ENCODE data around the gene PEX10.
"Not testable (repeated sequence)": the region's sequence is repeated elsewhere in the genome, so short reads cannot be mapped to it uniquely, and the experiment has no call there.

PEX10 gene

GRCh38 chr1:2440346-2440745 lies 28.0 kb upstream of the PEX10 start:
- H3K27me3 ChIP-seq (ENCODE audit: control insufficient read depth, insufficient read depth, low read length), result peaks cover 32% of the 10 kb centered on the region
- not testable (repeated sequence) for H3K4me1 ChIP-seq (ENCODE audit: control insufficient read depth, insufficient read depth, low read length); H3K9ac ChIP-seq (ENCODE audit: low read length); H3K4me3 ChIP-seq (ENCODE audit: low read length); H3K9me3 ChIP-seq (ENCODE audit: control insufficient read depth, low read length); H3K36me3 ChIP-seq (ENCODE audit: control insufficient read depth, insufficient read depth, low read length)

GRCh38 chr1:2439369-2439768 lies 27.0 kb upstream of the PEX10 start:
- no peak overlapping the region for H3K4me3 ChIP-seq (ENCODE audit: low read length)
- H3K27me3 ChIP-seq (ENCODE audit: control insufficient read depth, insufficient read depth, low read length), result peaks cover 23% of the 10 kb centered on the region
- no peaks in the 10 kb centered on the region for H3K4me1 ChIP-seq (ENCODE audit: control insufficient read depth, insufficient read depth, low read length)
- H3K9ac ChIP-seq (ENCODE audit: low read length), result no peak overlapping the region
- no peaks in the 10 kb centered on the region for H3K36me3 ChIP-seq (ENCODE audit: control insufficient read depth, insufficient read depth, low read length)
- H3K9me3 ChIP-seq (ENCODE audit: control insufficient read depth, low read length), result no peaks in the 10 kb centered on the region

- H3K27me3 ChIP-seq (ENCODE audit: control insufficient read depth, insufficient read depth, low read length), result peaks cover 17% of the 10 kb centered on the region
- H3K4me1 ChIP-seq (ENCODE audit: control insufficient read depth, insufficient read depth, low read length), result no peaks in the 10 kb centered on the region
- H3K4me3 ChIP-seq (ENCODE audit: low read length), result no peak overlapping the region
- H3K9me3 ChIP-seq (ENCODE audit: control insufficient read depth, low read length), result no peaks in the 10 kb centered on the region
- H3K9ac ChIP-seq (ENCODE audit: low read length), result no peak overlapping the region
- no peaks in the 10 kb centered on the region for H3K36me3 ChIP-seq (ENCODE audit: control insufficient read depth, insufficient read depth, low read length)
These were observed 26.3 kb upstream of the PEX10 start for GRCh38 chr1:2438641-2439040.

GRCh38 chr1:2438038-2438437 lies 25.7 kb upstream of the PEX10 start:
- Histone ChIP-seq H3K27me3 (ENCODE audit: control insufficient read depth, insufficient read depth, low read length) (peaks cover 16% of the 10 kb centered on the region), H3K9me3 (ENCODE audit: control insufficient read depth, low read length) (no peaks in the 10 kb centered on the region), H3K9ac (ENCODE audit: low read length) (no peak overlapping the region), H3K4me1 (ENCODE audit: control insufficient read depth, insufficient read depth, low read length) (no peaks in the 10 kb centered on the region), H3K4me3 (ENCODE audit: low read length) (no peak overlapping the region), H3K36me3 (ENCODE audit: control insufficient read depth, insufficient read depth, low read length) (no peaks in the 10 kb centered on the region)

GRCh38 chr1:2437617-2438016 lies 25.3 kb upstream of the PEX10 start:
- Histone ChIP-seq H3K9me3 (ENCODE audit: control insufficient read depth, low read length) (no peaks in the 10 kb centered on the region), H3K36me3 (ENCODE audit: control insufficient read depth, insufficient read depth, low read length) (no peaks in the 10 kb centered on the region), H3K4me1 (ENCODE audit: control insufficient read depth, insufficient read depth, low read length) (no peaks in the 10 kb centered on the region), H3K4me3 (ENCODE audit: low read length) (no peak overlapping the region), H3K27me3 (ENCODE audit: control insufficient read depth, insufficient read depth, low read length) (peaks cover 11% of the 10 kb centered on the region), H3K9ac (ENCODE audit: low read length) (no peak overlapping the region)

- Histone ChIP-seq H3K9ac (ENCODE audit: low read length) (no peak overlapping the region), H3K36me3 (ENCODE audit: control insufficient read depth, insufficient read depth, low read length) (no peaks in the 10 kb centered on the region), H3K4me3 (ENCODE audit: low read length) (no peak overlapping the region), H3K27me3 (ENCODE audit: control insufficient read depth, insufficient read depth, low read length) (peaks cover 5% of the 10 kb centered on the region), H3K9me3 (ENCODE audit: control insufficient read depth, low read length) (no peaks in the 10 kb centered on the region), H3K4me1 (ENCODE audit: control insufficient read depth, insufficient read depth, low read length) (no peaks in the 10 kb centered on the region)
These were observed 24.5 kb upstream of the PEX10 start for GRCh38 chr1:2436876-2437275.

- Histone ChIP-seq H3K9ac (ENCODE audit: low read length) (no peak overlapping the region), H3K4me3 (ENCODE audit: low read length) (no peak overlapping the region), H3K27me3 (ENCODE audit: control insufficient read depth, insufficient read depth, low read length) (peaks cover 6% of the 10 kb centered on the region), H3K36me3 (ENCODE audit: control insufficient read depth, insufficient read depth, low read length) (no peaks in the 10 kb centered on the region), H3K9me3 (ENCODE audit: control insufficient read depth, low read length) (no peaks in the 10 kb centered on the region), H3K4me1 (ENCODE audit: control insufficient read depth, insufficient read depth, low read length) (no peaks in the 10 kb centered on the region)
These were observed 23.5 kb upstream of the PEX10 start for GRCh38 chr1:2435746-2436355.

GRCh38 chr1:2435091-2435490 lies 22.7 kb upstream of the PEX10 start:
- Histone ChIP-seq H3K9me3 (ENCODE audit: control insufficient read depth, low read length) (no peaks in the 10 kb centered on the region), H3K4me1 (ENCODE audit: control insufficient read depth, insufficient read depth, low read length) (no peaks in the 10 kb centered on the region), H3K36me3 (ENCODE audit: control insufficient read depth, insufficient read depth, low read length) (no peaks in the 10 kb centered on the region), H3K27me3 (ENCODE audit: control insufficient read depth, insufficient read depth, low read length) (peaks cover 6% of the 10 kb centered on the region), H3K9ac (ENCODE audit: low read length) (no peak overlapping the region), H3K4me3 (ENCODE audit: low read length) (no peak overlapping the region)

- Histone ChIP-seq H3K4me3 (ENCODE audit: low read length) (no peak overlapping the region), H3K4me1 (ENCODE audit: control insufficient read depth, insufficient read depth, low read length) (no peaks in the 10 kb centered on the region), H3K9me3 (ENCODE audit: control insufficient read depth, low read length) (no peaks in the 10 kb centered on the region), H3K36me3 (ENCODE audit: control insufficient read depth, insufficient read depth, low read length) (no peaks in the 10 kb centered on the region), H3K9ac (ENCODE audit: low read length) (no peak overlapping the region), H3K27me3 (ENCODE audit: control insufficient read depth, insufficient read depth, low read length) (peaks cover 6% of the 10 kb centered on the region)
These were observed 21.7 kb upstream of the PEX10 start for GRCh38 chr1:2433936-2434655.

GRCh38 chr1:2433196-2433595 lies 20.8 kb upstream of the PEX10 start:
- Histone ChIP-seq H3K4me3 (ENCODE audit: low read length) (no peak overlapping the region), H3K9me3 (ENCODE audit: control insufficient read depth, low read length) (no peaks in the 10 kb centered on the region), H3K36me3 (ENCODE audit: control insufficient read depth, insufficient read depth, low read length) (no peaks in the 10 kb centered on the region), H3K27me3 (ENCODE audit: control insufficient read depth, insufficient read depth, low read length) (peaks cover 6% of the 10 kb centered on the region), H3K9ac (ENCODE audit: low read length) (no peak overlapping the region), H3K4me1 (ENCODE audit: control insufficient read depth, insufficient read depth, low read length) (no peaks in the 10 kb centered on the region)

GRCh38 chr1:2432441-2432844 lies 20.1 kb upstream of the PEX10 start:
- no peaks in the 10 kb centered on the region for H3K9me3 ChIP-seq (ENCODE audit: control insufficient read depth, low read length)
- no peak overlapping the region for H3K4me3 ChIP-seq (ENCODE audit: low read length)
- peaks cover 6% of the 10 kb centered on the region for H3K27me3 ChIP-seq (ENCODE audit: control insufficient read depth, insufficient read depth, low read length)
- no peak overlapping the region for H3K9ac ChIP-seq (ENCODE audit: low read length)
- no peaks in the 10 kb centered on the region for H3K36me3 ChIP-seq (ENCODE audit: control insufficient read depth, insufficient read depth, low read length)
- H3K4me1 ChIP-seq (ENCODE audit: control insufficient read depth, insufficient read depth, low read length), result no peaks in the 10 kb centered on the region

GRCh38 chr1:2431518-2431917 lies 19.2 kb upstream of the PEX10 start:
- Histone ChIP-seq H3K36me3 (ENCODE audit: control insufficient read depth, insufficient read depth, low read length) (no peaks in the 10 kb centered on the region), H3K27me3 (ENCODE audit: control insufficient read depth, insufficient read depth, low read length) (peaks cover 10% of the 10 kb centered on the region), H3K9ac (ENCODE audit: low read length) (no peak overlapping the region), H3K9me3 (ENCODE audit: control insufficient read depth, low read length) (no peaks in the 10 kb centered on the region), H3K4me1 (ENCODE audit: control insufficient read depth, insufficient read depth, low read length) (no peaks in the 10 kb centered on the region), H3K4me3 (ENCODE audit: low read length) (no peak overlapping the region)

Measured in mucosa of stomach (tissue), 1 donor.